GM19397 (cell line): ENCODE data around the gene ZNF428.
"Not testable (repeated sequence)": the region's sequence is repeated elsewhere in the genome, so short reads cannot be mapped to it uniquely, and the experiment has no call there.

Experiments used
- ATAC-seq: cut with Tn5 transposase; IDR thresholded peaks from one replicate; pipeline ENCODE4 v1.9.1; 2021; ENCODE audit warnings: mild to moderate bottlenecking, moderate library complexity; ENCODE audit not compliant: unreplicated experiment

Gene ZNF428

GRCh38 chr19:43595605-43595998 is 23.8 kb downstream of the ZNF428 start:
- ATAC-seq, result no peak

DNA sequence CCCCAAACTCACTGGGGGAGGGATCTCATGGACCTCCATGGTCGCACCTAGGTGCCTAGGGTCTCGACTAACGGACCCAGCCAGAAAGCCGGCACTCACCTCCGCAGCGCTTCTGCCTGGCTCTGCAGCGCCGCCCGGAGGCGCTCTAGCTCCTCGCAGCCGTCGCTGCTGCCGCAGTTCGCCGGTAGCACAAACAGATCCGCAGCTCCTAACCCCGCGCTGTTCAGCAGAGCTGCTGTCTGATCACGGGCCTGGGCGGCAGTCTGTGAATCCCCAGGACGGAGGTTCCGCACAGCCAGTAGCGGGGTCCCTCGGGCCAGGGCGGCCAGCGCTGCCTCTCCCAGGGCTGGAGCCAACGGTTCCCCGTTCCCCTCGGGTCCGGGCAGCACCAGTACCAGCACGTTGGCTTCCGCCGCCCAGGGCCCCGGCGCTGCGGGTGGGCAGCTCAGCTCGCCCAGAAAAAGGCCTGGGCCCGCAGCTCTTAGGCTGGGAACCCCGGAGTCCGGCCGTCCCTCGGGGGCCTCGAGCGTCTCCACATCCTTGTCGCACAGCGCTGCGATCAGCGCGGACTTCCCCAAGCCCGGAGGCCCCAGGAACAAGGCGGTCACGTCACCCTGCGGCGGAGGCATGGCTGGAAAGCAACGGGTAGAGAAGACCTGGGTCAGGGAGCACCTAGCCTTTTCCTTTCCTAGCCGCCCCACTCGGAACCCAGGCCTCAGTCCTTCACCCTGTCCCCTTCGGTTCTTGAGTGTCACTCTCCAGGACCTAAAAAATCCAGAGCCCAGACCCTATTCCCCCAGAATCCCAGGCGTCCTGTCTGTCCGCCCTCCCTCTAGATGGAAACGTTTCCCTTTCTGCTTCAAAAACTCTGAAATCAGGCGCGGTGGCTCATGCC is 24.5 kb downstream of the ZNF428 start:
- no peak for ATAC-seq

- no peak for ATAC-seq
Measured at GRCh38 chr19:43594081-43594697, 25.2 kb downstream of the ZNF428 start.

GRCh38 chr19:43592800-43593350 is 26.6 kb downstream of the ZNF428 start:
- ATAC-seq, result no peak

DNA sequence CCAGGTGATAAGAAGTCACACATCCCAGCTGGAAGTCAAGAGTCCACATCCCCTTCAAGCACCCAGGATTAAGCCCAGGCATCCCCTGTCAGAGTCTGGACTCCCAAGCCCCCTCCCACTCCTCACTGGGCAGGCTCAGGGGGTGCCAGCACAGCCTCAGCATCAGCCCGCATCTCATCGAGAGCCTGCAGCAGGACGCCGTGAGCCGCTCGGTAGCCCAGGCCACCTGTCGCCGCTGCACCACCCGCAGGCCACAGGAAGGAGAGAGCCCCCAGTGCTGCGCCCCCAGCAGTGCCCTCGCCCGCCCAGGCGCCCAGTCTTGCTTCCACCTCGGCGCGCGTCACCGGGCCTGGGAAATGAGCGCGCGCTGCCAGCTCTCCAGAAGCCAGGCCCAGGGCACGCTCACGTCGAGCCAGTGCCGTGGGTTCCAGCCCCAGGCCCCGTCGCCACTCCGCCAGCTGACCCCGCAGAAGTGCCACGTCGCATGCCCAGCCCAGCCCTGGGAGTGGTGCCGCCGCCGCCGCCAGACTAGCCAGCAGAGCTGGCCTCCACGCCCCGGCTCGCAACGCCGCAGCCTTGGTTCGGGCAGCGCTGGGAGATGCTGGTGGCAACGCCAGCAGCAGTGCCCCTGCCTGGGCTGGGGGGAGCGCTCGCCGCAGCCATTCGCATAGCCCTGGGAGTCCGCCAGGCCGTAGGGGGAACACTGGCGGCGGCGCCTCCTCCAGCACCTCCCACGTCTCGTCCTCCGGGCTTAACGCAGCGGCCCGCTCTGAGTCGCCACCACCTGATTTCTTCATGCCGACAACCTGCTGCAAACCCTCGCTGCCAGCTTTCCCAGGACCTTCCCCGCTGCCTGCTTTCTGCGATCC is 27.3 kb downstream of the ZNF428 start:
- no peak for ATAC-seq

DNA sequence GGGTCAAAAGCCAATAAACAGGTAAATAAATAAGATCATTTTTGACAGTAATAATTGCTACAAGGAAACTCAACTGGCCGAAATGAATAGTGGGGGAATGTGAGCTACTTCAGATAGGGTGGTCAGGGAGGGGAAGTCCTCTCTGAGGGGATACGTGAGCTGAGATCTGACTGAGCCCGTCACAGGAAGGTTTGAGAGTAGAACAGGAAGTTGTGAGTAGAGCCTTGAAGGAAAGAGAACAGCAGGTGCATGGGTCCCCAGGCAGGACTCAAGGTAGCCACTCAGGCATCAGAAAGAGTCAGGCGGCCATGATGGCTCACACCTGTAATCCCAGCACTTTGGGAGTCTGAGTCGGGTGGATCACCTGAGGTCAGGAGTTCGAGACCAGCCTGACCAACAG is 29.8 kb downstream of the ZNF428 start:
- ATAC-seq, result no peak

DNA sequence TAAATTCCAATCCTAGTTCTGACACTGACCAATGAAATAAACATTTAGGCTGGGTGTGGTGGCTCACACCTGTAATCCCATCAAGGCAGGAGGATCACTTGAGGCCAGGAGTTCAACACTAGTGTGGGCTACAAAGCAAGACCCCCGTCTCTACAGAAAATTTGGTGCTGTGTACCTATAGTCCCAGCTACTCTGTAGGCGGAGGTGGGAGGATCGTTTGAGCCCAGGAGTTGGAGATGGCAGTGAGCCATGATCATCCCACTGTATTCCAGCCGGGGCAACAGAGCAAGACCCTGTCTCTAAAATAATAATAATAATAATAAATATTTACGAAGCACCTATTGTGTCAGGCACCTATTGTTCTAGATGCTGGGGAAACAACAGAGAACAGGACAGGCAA is 30.2 kb downstream of the ZNF428 start:
- ATAC-seq, result no peak

DNA sequence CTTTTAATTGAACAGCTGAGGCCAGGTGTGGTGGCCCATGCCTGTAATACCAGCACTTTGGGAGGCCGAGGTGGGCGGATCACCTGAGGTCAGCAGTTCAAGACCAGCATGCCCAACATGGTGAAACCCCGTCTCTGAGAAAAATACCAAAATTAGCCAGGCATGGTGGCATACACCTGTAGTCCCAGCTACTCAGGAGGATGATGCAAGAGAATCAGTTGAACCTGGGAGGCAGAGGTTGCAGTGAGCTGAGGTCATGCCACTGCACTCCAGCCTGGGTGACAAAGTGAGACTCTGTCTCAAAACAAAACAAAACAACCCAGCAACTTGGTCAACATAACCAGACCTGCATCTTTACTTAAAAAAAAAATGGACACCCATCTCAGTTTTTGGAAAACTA is 32.4 kb downstream of the ZNF428 start:
- ATAC-seq, result not testable (repeated sequence)

DNA sequence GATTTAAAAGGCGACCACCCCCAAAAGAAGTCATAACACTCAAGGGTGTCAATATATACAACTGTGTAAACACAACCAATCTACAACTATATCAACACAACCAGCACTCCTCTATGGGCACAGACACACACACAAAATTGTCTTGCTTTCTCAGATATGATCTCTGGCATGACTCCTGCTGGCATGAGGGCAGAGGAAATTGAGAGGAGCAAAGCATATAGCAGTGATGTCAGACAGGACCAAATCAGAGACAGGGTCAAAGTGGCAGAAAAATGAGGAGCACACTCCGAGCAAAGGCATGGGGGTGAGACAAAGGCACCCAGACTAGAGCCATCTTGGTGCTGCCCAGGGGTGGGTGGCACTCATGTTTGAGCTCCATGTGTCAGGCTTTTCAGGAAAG is 33.1 kb downstream of the ZNF428 start:
- no peak for ATAC-seq

DNA sequence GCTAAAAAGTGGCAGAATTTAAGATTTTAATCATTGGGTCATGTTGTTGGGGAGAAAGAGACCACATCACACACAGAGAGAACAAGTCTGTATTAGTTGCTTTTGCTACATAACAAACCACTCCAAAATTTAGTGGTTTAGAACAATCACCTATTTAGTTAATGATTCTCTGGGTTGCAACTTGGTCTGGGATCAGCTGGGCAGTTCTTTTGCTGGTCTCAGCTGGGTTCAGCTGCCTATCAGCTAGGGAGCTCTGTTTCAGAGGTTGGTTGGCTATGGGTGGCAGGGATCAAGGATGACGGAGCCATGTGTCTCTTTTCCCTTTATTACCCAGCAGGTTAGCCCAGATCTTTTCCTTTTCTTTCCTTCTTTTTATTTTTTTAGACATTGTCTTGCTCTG is 34.9 kb downstream of the ZNF428 start:
- no peak for ATAC-seq

- ATAC-seq, result no peak
Measured at GRCh38 chr19:43582495-43582894, 36.9 kb downstream of the ZNF428 start.

DNA sequence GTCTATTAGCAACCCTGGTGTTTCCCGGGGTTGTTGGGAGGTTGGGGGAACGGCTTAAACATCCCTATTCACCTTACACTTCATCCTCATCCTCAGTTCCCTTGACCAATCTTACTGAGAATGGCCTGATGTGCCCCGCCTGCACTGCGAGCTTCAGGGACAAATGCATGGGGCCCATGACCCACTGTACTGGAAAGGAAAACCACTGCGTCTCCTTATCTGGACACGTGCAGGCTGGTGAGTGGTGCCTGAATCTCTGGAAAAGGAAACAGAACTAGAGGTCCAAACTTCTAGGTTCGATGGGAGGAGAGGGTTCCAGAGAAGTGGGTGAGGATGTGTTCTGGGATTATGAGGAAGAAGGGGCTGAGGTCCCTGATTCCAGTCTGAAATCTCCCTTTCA is 38.0 kb downstream of the ZNF428 start:
- ATAC-seq, result no peak

DNA sequence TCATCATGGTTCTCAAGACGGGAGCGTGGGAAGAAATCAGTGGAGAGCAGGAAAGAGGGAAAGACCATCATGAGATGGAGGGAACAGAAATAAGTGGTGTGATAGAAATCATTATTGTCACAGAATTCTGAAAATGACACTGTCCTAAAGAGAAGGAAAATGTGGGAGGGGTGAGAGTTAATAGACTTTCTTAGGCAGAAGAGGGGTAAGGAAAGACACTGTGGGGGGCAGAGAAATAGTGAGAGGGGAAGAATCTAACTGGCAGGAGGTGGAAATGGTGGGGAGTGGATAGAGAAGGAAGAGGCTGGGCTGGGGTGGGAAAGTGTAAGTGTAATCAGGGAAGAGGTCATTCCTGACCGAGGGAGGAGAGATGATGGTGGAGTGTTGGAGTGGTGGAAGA is 40.6 kb downstream of the ZNF428 start:
- no peak for ATAC-seq

- no peak for ATAC-seq
Measured at GRCh38 chr19:43575955-43576878, 43.2 kb downstream of the ZNF428 start.

GRCh38 chr19:43575156-43575950 is 44.1 kb downstream of the ZNF428 start, which contains the start of the genes PINLYP and XRCC1:
Gene PINLYP, plus strand, starts transcription at chr19:43575801. Its CDS starts 1,391 bp downstream, at chr19:43577192.
Gene XRCC1, minus strand, starts transcription at chr19:43575527. Its CDS starts 69 bp downstream, at chr19:43575458.
- ATAC-seq, result peak; percentile 96

DNA sequence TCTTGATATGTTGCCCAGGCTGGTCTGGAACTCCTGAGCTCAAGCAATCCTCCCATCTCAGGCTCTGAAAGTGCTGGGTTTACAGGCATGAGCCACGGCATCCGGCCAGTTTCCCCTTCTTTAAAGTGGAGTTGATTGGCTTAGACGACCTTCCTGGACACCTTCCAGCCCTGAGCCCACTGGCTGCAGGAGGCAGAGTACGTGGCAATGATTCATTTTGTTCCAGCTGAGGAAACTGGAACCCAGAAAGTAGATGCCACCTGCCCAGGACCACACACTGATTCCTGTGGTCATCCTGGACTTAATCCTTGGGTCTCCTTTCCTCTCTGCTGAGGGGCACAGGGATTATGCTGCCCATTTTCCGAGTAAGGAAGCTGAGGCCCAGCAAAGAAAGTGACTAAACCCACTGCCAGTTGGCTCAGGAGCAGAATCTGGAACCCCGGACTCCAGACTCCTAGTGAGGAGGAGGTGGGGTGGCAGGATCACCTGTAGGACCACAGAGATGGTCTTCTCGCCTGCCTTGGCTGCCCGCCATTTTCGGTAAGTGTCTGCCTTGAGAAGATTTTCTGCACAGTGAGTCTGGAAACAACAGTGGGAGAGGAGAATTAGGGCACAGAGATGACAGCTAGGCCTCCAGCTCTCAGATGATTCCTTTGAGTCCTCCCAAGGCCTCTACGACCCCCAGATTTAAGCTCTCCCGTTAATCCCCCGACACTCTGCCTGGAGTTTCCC is 44.8 kb downstream of the ZNF428 start:
- ATAC-seq, result no peak

DNA sequence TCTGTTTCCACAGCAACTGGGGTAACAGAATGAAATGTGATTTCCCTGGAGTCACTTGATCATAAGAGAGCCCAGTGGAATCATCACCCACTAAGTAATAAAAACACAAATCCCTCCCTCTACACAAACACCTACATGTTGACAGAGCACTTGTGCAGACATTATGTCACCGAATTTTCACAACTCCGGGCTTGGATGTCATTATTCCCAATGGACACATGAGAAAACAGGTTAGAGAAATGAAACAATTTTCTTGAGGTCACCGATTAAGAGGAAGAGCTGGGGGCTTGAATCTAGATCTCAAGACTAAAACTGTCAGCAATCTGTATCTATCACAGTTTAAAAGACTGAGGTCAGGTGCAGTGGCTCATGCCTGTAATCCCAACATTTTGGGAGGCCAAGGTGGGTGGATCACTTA is 47.2 kb downstream of the ZNF428 start:
- ATAC-seq, result no peak

- ATAC-seq, result no peak
Measured at GRCh38 chr19:43570174-43570791, 49.1 kb downstream of the ZNF428 start.
